ENCODE measurements around the gene PSMA4. TPM values are rescaled to one million over a fixed set of nuclear protein-coding genes. Genes with fewer than 3 reads are reported as not detected.

The PSMA4 gene
- total and polyA plus RNA-seq, 2 experiments from 2014 or later, result 93.7 to 260 TPM

DNA sequence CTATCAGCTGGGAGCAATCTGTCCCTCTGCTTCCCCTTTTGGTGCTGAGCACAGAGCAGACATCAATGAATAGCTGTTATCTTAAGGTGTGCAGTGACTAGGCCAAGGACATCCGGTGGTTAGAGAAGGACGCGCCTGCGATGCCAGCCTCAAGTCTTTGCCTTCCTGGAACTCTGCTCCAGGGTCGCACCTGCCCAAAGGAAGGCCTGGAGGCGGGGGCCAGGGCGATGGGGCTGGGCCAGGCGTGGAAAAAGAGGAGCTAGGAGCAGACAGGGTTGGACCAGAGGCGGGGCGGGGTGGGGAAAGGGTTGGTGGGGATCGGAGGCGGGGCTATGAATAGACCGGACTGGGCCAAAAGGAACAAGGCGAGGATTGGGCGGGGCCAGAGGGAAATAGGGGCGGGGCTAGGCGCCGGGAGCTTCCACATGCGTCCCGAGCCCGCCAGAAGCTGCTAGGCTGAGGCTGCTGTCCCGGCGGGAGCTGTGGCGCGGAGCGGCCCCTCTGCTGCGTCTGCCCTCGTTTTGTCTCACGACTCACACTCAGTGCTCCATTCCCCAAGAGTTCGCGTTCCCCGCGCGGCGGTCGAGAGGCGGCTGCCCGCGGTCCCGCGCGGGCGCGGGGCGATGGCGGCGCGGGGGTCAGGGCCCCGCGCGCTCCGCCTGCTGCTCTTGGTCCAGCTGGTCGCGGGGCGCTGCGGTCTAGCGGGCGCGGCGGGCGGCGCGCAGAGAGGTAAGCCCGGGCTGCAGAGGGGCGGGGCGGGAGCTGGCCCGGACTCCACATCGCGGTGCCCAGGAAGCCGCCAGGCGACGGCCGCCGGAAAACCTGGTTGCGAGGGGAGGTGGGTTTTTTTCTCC, 25.1 kb downstream of the PSMA4 start, which contains the start of gene CHRNA5:
Gene CHRNA5 (plus strand): TSS at position 424 of the 854 bp plus-strand sequence. CDS start 200 bp downstream, at position 624.
- no peaks in the 10 kb centered on the region for H3K27me3 ChIP-seq

GRCh38 chr15:78565951-78566774, 25.9 kb downstream of the PSMA4 start:
- peak; percentile 14 to 29 for DNase-seq (ENCODE audit: low read depth in 1 of 2, low spot score in 1 of 2)
- peak; percentile 10 for TF ChIP-seq CTCF (IDR thresholded peaks at IDR 0.05; ENCODE audit: low read depth, low read length)
- no peaks in the 10 kb centered on the region for H3K36me3 ChIP-seq
- peaks cover 1% of the 10 kb centered on the region for H3K4me1 ChIP-seq (ENCODE audit: low read depth)
- peak overlapping the region; percentile 54 for H3K4me3 ChIP-seq
- no peak overlapping the region for H3K27ac ChIP-seq
- H3K27me3 ChIP-seq, result no peaks in the 10 kb centered on the region
- no peaks in the 10 kb centered on the region for H3K9me3 ChIP-seq (ENCODE audit: low read depth)

More for the DNA sequence above, 25.1 kb downstream of the PSMA4 start, which contains the start of gene CHRNA5:
- no peak within 1 kb of the TSS for H3K27ac ChIP-seq
- H3K4me1 ChIP-seq (ENCODE audit: low read depth), result no peaks in the 10 kb centered on the region
- peak; percentile 90 to 94 for DNase-seq (ENCODE audit: low read depth in 1 of 2, low spot score in 1 of 2)
- H3K4me3 ChIP-seq, result peak within 1 kb of the TSS; percentile 54
- H3K36me3 ChIP-seq, result no peaks in the 10 kb centered on the region
- TF ChIP-seq CTCF (IDR thresholded peaks at IDR 0.05; ENCODE audit: low read depth, low read length), result no peak
- H3K9me3 ChIP-seq (ENCODE audit: low read depth), result no peaks in the 10 kb centered on the region

DNA sequence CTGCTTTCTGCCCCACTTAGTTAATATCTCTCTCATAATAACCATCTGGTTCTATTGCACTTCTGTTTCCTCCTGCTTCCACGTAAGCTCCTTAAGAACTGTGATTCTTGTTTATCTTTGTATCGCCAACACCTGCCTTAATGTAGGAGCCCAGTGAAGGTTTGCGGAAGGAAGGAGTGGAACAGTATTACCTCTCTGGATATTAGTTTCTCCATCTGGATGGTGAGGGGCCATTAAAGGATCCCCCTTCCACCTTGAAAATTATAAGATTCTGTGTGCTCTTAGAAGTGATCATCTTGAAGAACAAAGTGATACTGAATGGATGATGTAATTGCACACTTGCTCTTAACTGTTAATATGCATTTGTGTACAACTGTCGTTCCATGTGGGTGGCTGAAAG, 27.3 kb downstream of the PSMA4 start:
- TF ChIP-seq CTCF (IDR thresholded peaks at IDR 0.05; ENCODE audit: low read depth, low read length), result no peak
- peaks cover 12% of the 10 kb centered on the region for H3K4me1 ChIP-seq (ENCODE audit: low read depth)
- H3K9me3 ChIP-seq (ENCODE audit: low read depth), result no peaks in the 10 kb centered on the region
- H3K4me3 ChIP-seq, result no peak overlapping the region
- H3K36me3 ChIP-seq, result no peaks in the 10 kb centered on the region
- no peak overlapping the region for H3K27ac ChIP-seq
- DNase-seq (ENCODE audit: low read depth in 1 of 2, low spot score in 1 of 2), result no peak
- no peaks in the 10 kb centered on the region for H3K27me3 ChIP-seq

- TF ChIP-seq CTCF (IDR thresholded peaks at IDR 0.05; ENCODE audit: low read depth, low read length), result no peak
- Histone ChIP-seq H3K36me3 (no peaks in the 10 kb centered on the region), H3K27ac (no peak overlapping the region), H3K4me3 (no peak overlapping the region), H3K4me1 (ENCODE audit: low read depth) (peaks cover 12% of the 10 kb centered on the region), H3K9me3 (ENCODE audit: low read depth) (no peaks in the 10 kb centered on the region), H3K27me3 (no peaks in the 10 kb centered on the region)
- no peak for DNase-seq (ENCODE audit: low read depth in 1 of 2, low spot score in 1 of 2)
These were observed 30.5 kb downstream of the PSMA4 start for GRCh38 chr15:78570710-78571109.

- no peak for TF ChIP-seq CTCF (IDR thresholded peaks at IDR 0.05; ENCODE audit: low read depth, low read length)
- Histone ChIP-seq H3K36me3 (no peaks in the 10 kb centered on the region), H3K4me3 (no peak overlapping the region), H3K27ac (peak overlapping the region; percentile 78), H3K27me3 (no peaks in the 10 kb centered on the region), H3K4me1 (ENCODE audit: low read depth) (peaks cover 12% of the 10 kb centered on the region), H3K9me3 (ENCODE audit: low read depth) (no peaks in the 10 kb centered on the region)
- DNase-seq (ENCODE audit: low read depth in 1 of 2, low spot score in 1 of 2), result no peak
These were observed 31.1 kb downstream of the PSMA4 start for GRCh38 chr15:78571382-78571781.

Measured in cardiac muscle cell (in vitro differentiated cells and primary cell).